SK-N-SH treated with all-trans-retinoic acid at 6 μM for 48 hours (cell line): Measurements from ENCODE around the gene NPC1.

ENCODE experiments used
- ATAC-seq: fragments of 200-7000 bp; cut with Tn5 transposase; 3 replicates; pipeline ENCODE4 v1.9.1; 2020; ENCODE audit warnings: mild to moderate bottlenecking, moderate library complexity
- BACH2 ChIP-seq: fragments of 250-450 bp; sonication (Bioruptor Pico); IDR thresholded peaks from 2 replicates; pipeline ENCODE4 v1.9.0; 2021; ENCODE audit warnings: mild to moderate bottlenecking, borderline replicate concordance
- CREB5 ChIP-seq: fragments of 250-450 bp; sonication (Bioruptor Pico); IDR thresholded peaks from 2 replicates; pipeline ENCODE4 v1.5.1; 2020; ENCODE audit warnings: low read depth, mild to moderate bottlenecking, moderate library complexity
- CSDC2 ChIP-seq: fragments of 250-450 bp; sonication (Bioruptor Pico); IDR thresholded peaks from 2 replicates; pipeline ENCODE4 v1.5.0; 2020; ENCODE audit warnings: mild to moderate bottlenecking, moderate library complexity
- ESRRG ChIP-seq: fragments of 250-450 bp; sonication (Bioruptor Pico); IDR thresholded peaks from 2 replicates; pipeline ENCODE4 v1.6.1; 2021; ENCODE audit warnings: mild to moderate bottlenecking
- GLIS3 ChIP-seq: fragments of 250-450 bp; sonication (Bioruptor Pico); IDR thresholded peaks from 2 replicates; pipeline ENCODE4 v1.5.0; 2020; ENCODE audit warnings: mild to moderate bottlenecking, moderate library complexity
- ISL1 ChIP-seq: fragments of 250-450 bp; sonication (Bioruptor Pico); IDR thresholded peaks from 2 replicates; pipeline ENCODE4 v2.1.2; 2022; ENCODE audit warnings: mild to moderate bottlenecking, moderate library complexity
- OSR1 ChIP-seq: fragments of 250-450 bp; sonication (Bioruptor Pico); IDR thresholded peaks from 2 replicates; pipeline ENCODE4 v1.8.0; 2022; ENCODE audit warnings: moderate library complexity, mild to moderate bottlenecking, inconsistent platforms
- PATZ1 ChIP-seq: fragments of 250-450 bp; sonication (Bioruptor Pico); IDR thresholded peaks from 2 replicates; pipeline ENCODE4 v1.8.0; 2020; ENCODE audit warnings: mild to moderate bottlenecking, moderate library complexity, borderline replicate concordance
- PPARA ChIP-seq: fragments of 250-450 bp; sonication (Bioruptor Pico); IDR thresholded peaks from 2 replicates; pipeline ENCODE4 v1.5.0; 2020; ENCODE audit warnings: mild to moderate bottlenecking, borderline replicate concordance
- RARB ChIP-seq: fragments of 250-450 bp; sonication (Bioruptor Pico); IDR thresholded peaks from 2 replicates; pipeline ENCODE4 v1.8.0; 2021; ENCODE audit warnings: mild to moderate bottlenecking, moderate library complexity
- SNAI2 ChIP-seq: fragments of 250-450 bp; sonication (Bioruptor Pico); IDR thresholded peaks from 2 replicates; pipeline ENCODE4 v1.5.0; 2020; ENCODE audit warnings: mild to moderate bottlenecking, moderate library complexity
- TCF4 ChIP-seq: fragments of 250-450 bp; sonication (Bioruptor Pico); IDR thresholded peaks from 2 replicates; pipeline ENCODE4 v1.8.0; 2021; ENCODE audit warnings: mild to moderate bottlenecking, moderate library complexity, borderline replicate concordance
- TOX ChIP-seq: fragments of 250-450 bp; sonication (Bioruptor Pico); IDR thresholded peaks from 2 replicates; pipeline ENCODE4 v1.8.0; 2021; ENCODE audit warnings: mild to moderate bottlenecking, moderate library complexity, borderline replicate concordance
- TSHZ2 ChIP-seq: fragments of 250-450 bp; sonication (Bioruptor Pico); IDR thresholded peaks from 2 replicates; pipeline ENCODE4 v1.5.0; 2020; ENCODE audit warnings: mild to moderate bottlenecking, moderate library complexity
- ZC3H10 ChIP-seq: fragments of 250-450 bp; sonication (Bioruptor Pico); IDR thresholded peaks from 2 replicates; pipeline ENCODE4 v1.5.1; 2021; ENCODE audit warnings: mild to moderate bottlenecking, moderate library complexity
- ZFP3 ChIP-seq: fragments of 250-450 bp; sonication (Bioruptor Pico); IDR thresholded peaks from 2 replicates; pipeline ENCODE4 v1.5.0; 2020; ENCODE audit warnings: mild to moderate bottlenecking, moderate library complexity
- ZFP30 ChIP-seq: fragments of 450-650 bp; formaldehyde crosslinking; IDR thresholded peaks from 2 replicates; pipeline ENCODE4 v1.5.0; 2022; ENCODE audit warnings: mild to moderate bottlenecking, moderate library complexity
- ZNF565 ChIP-seq: fragments of 450-650 bp; formaldehyde crosslinking; conservative IDR thresholded peaks from 2 replicates; pipeline ENCODE4 v1.5.0; 2020; ENCODE audit warnings: low read depth, mild to moderate bottlenecking, moderate library complexity
- ZNF70 ChIP-seq: fragments of 450-650 bp; formaldehyde crosslinking; IDR thresholded peaks from 2 replicates; pipeline ENCODE4 v1.5.0; 2020; ENCODE audit warnings: mild to moderate bottlenecking, moderate library complexity
- ZNF8 ChIP-seq: fragments of 450-650 bp; formaldehyde crosslinking; IDR thresholded peaks from 2 replicates; pipeline ENCODE4 v1.5.0; 2020; ENCODE audit warnings: mild to moderate bottlenecking, moderate library complexity

NPC1 gene

GRCh38 chr18:23506393-23506792 lies 79.9 kb downstream of the NPC1 start:
- TF ChIP-seq ESRRG (no peak), ZNF565 (no peak), BACH2 (CRISPR knock-in tag) (no peak), TCF4 (peak; percentile 50; the same call in 1 of the 2 replicates), PATZ1 (CRISPR knock-in tag) (no peak), PPARA (CRISPR knock-in tag) (no peak), ZNF70 (no peak), OSR1 (CRISPR knock-in tag) (no peak)
- ATAC-seq = no peak

- no peak for ATAC-seq
- TF ChIP-seq ZNF565 (no peak), ZC3H10 (CRISPR knock-in tag) (no peak), CREB5 (no peak), ZNF8 (CRISPR knock-in tag) (no peak), ZFP3 (no peak)
- TF ChIP-seq, all 23 proteins: peak for 0
Observed at GRCh38 chr18:23504720-23505119, 81.6 kb downstream of the NPC1 start.

- no peak for TF ChIP-seq SNAI2 (CRISPR knock-in tag)
- TF ChIP-seq CREB5 = no peak
- no peak for TF ChIP-seq PPARA (CRISPR knock-in tag)
- no peak for TF ChIP-seq GLIS3
- TF ChIP-seq TOX (CRISPR knock-in tag) = no peak
- TF ChIP-seq, all 23 proteins: peak for 0
Observed at GRCh38 chr18:23503963-23504344, 82.4 kb downstream of the NPC1 start.

GRCh38 chr18:23503038-23503962 lies 83.0 kb downstream of the NPC1 start, which contains the start of gene RMC1:
TSS of gene RMC1 (plus strand) at chr18:23503511. CDS start at chr18:23503619, 108 bp downstream.
- peak; percentile 89 for ATAC-seq

More at GRCh38 chr18:23503963-23504344, 82.4 kb downstream of the NPC1 start:
- ATAC-seq = no peak

GRCh38 chr18:23502516-23503037 lies 83.7 kb downstream of the NPC1 start:
- ATAC-seq = no peak; the same call in 1 of the 3 replicates
- TF ChIP-seq ZC3H10 (CRISPR knock-in tag) (no peak), BACH2 (CRISPR knock-in tag) (no peak), TOX (CRISPR knock-in tag) (no peak), TSHZ2 (CRISPR knock-in tag) (no peak), OSR1 (CRISPR knock-in tag) (no peak), RARB (CRISPR knock-in tag) (no peak), ISL1 (CRISPR knock-in tag) (no peak), ZNF70 (no peak), CSDC2 (no peak), ZFP3 (no peak), SNAI2 (CRISPR knock-in tag) (no peak), ESRRG (no peak)

More at GRCh38 chr18:23503038-23503962, 83.0 kb downstream of the NPC1 start, which contains the start of gene RMC1:
- no peak for TF ChIP-seq ZFP30 (CRISPR knock-in tag)
- peak; percentile 76; the same call in 1 of the 2 replicates for TF ChIP-seq SNAI2 (CRISPR knock-in tag)
